Lung microvascular endothelial cell (primary cell): ENCODE measurements around the gene CENPU. TPM values are rescaled to one million over a fixed set of nuclear protein-coding genes. Genes with fewer than 3 reads are reported as not detected.
A peak's percentile ranks its signal among the peaks of the same experiment; 100 is the strongest.
"Not testable (repeated sequence)": the region's sequence is repeated elsewhere in the genome, so short reads cannot be mapped to it uniquely, and the experiment has no call there.

Experiments
- DNase-seq, 2 donors: peaks; one replicate each; pipeline versions ENCODE4 v3.0.0 to v3.0.0-alpha.2; 2010; ENCODE audit warnings: low read depth in 2 of 2
- total RNA-seq: library from RNA; depleted of rRNA; stranded (reverse); fragments of >200 nt; gene quantifications from 2 replicates; pipeline ENCODE4 v1.2.1, GENCODE V29; 2014

The CENPU gene
- total RNA-seq, 1 donor from 2014 or later: 2.4 TPM

DNA sequence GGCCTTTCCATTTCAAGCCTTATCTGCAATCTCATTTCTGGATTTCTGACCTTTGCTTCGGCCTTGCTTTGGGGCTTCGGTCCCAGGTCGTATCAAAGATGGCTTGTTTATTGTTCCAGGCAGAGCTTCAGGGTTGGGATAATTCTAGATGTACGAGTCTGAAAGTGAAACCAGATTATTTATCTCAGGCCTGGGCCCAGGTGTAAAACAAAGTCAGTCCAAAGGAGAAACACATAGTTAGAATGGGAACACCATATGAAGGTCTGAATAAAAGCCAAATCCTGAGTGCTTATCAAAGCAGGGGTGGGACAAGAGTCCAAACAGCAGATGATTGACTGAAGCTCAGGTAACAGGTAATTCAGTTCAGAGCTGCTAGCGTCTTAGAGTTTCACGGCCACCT is 67.2 kb downstream of the CENPU start:
- DNase-seq: no peak

DNA sequence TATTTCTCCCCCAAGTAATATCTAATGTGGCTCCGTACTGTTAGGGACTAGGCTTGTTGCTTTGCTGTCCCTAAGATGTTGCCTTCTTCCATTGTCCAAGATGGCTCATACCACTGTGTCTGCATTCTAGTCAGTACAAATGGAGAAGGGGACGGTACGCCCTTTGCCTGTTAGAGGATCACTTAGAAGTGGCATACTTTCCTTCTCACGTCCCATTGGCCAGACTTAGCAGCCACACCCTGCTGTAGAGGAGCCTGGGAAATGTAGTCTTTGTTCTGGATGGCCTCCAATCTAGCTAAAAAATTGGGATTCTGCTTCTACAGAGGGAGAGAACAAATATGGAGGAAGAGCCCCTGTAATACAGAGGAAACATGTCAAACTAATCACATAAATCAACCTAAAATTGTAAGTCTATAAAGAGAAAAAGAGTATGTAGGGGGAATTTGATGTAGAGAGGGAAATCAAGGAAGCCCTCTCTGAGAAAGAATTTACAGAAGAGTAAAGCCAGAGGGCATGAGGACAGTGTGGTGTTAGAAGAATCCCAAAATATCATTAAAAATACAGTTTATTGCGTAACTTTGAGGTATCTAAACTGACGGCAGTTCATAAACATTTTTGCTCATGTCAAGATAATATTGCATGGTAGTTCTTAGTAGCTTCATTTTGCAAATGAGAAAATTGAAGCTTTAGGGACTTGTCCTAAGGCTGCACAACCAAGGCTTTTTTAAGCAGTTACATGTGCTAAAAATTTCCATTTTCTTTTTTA is 69.3 kb downstream of the CENPU start:
- DNase-seq: no peak

DNA sequence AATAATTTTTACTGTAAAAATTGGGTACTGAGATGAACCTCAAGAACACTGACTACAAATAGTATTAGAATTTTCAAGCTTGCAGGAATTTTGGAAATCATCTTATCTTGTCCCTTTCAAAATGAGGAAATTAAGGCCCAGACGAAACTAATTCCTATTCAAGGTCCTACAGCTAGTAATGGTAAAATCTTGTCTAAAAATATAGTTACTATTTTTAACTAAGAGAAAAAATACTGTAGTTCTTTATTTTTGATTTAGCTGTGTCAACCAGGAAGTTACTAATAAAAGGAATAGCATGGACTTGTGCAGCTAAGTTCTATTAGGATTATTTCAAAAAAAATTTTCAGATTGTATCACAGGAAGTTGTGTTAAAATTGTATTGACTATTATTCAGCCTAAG is 71.7 kb downstream of the CENPU start:
- DNase-seq: no peak

DNA sequence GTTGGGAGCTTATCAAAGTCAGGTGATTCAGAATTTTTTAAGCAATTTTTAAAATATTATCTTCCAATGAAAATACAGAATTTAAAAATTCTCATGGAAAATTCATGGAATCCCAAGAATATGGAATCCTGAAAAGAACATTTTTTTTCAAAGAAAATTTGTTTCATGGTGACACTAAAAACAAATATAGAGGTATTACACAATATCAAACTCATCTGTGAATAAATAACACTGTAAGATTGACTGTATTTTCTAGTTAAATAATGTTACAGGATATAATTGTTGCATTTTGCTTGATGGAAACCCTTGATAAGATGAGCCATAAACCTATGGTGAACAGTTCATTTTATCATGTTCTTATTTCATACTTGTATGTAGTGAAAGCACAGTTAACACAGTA is 72.9 kb downstream of the CENPU start:
- no peak for DNase-seq

DNA sequence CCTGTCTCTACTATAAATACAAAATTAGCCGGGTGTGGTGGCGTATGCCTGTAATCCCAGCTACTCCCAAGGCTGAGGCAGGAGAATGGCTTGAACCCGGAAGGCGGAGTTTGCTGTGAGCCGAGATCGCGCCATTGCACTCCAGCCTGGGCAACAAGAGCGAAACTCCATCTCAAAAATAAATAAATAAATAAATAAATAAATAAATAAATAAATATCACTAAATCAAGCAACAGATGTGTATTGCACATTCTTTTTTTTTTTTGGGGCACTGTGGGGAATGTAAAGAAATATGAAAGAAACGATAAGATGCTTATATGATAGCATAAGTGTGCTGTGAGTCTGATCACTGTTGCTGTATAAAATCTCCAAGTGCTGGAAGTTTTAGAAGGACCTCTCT is 76.1 kb downstream of the CENPU start:
- DNase-seq: not testable (repeated sequence)

DNA sequence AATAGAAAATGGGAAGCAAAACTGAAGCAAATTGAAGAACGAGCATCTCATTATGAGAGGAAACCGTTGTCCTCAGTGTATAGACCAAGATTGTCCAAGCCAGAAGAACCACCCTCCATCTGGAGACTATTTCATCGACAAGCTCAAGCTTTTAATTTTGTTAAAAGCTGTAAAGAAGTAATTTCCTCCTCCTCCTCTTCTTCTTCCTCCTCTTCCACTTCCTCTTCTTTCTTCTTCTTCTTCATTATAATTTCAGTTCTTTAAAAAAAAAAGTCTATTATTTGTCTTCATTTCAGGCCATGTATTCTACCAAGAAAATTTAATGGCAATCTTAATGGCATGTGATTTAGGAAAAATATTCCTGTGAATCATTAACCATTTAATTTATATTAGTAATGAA is 76.8 kb downstream of the CENPU start:
- DNase-seq: no peak

DNA sequence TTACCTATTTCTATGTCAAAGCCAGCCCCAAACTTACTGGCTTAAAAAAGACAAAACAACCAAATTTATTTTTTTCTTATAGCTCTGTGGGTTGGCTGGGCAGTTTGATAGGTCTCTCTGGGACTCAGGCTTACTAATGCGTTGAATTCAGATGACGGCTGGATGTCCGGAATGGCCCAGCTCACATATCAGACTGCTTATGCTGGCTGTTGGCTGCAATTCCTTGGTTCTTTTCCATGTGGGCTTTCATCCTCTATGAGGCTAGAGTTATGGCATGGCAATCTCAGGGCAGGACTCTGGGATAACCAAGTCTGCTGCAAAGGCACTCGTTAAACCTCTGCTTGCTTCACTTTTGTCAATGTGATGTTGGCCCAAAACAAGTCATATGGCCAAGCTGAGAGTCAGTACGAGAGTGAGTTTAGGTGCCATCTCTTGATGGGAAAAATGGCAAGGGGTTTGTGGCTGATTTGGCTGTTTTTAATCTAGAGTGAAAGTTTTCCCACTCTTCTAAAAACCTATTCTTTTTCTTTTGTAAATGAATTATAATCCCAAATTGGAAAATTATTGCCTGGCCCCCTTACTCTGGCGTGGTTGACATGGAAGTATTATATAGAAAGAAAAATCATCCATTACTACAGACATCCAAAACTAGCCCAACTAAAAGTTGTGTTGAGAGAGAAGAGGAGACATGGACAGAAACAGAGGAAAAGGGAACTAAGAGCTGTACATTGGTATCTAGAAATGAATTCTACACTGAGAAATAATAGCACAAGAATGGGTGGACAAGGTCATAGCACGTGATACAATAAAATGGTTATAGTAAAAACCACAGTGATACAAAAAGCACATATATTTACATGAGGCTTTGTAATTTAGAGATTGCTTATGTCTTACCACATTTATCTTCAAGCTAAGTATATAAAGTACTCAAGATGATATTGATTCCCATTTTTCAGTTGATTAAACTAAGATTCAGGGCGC is 77.7 kb downstream of the CENPU start:
- no peak for DNase-seq

DNA sequence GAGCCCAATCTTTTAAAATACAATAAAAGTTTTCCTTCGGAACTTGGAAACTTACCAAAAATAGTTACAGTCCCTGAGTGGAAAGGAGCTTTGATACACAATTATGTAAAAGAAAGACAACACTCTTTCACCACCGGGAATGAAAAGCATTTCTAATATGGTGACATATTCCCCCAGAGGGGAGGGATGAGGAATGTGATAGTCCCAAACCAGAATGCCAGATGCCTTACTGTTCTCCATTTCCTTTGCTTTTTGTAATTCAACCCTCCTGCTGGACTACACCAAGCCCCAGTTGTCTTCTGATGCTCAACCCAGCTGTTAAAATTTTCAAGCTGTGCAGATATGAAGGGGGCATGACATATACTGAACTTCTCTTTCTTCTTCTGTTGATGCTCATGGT is 80.2 kb downstream of the CENPU start:
- no peak for DNase-seq

DNA sequence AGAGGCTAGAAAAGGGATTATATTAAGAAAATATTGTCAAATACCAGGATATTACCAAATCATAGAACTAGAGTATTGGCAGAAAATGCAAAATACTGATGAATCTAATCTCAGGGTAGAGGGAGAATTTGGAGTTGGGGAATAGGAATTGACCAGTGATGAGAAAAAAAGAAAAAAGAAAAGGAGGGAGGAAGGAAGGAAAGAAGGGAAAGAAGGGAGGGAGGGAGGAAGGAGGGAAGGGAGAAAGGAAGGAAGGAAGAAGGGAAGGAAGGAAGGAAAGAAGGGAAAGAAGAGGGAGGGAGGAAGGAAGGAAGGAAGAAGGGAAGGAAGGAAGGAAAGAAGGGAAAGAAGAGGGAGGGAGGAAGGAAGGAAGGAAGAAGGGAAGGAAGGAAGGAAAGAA is 81.2 kb downstream of the CENPU start:
- DNase-seq: not testable (repeated sequence)

DNA sequence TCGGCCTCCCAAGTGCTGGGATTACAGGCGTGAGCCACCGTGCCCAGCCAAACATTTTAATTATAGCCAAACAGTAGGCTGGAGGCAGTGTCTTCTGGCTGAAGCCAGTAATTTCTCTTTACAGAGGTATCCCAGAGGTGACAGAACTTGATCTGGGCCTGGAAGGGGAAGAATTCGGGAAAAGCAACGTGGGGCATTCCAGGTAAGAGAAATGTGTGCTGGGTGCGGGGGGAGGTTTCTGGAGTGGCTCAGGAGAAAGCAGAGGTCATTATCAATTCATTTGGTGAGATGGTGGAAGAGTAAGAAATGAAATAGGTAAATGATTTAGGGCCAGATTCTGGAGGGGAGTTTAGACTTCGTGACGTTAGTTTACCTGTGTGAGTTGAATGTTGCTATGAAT is 82.0 kb downstream of the CENPU start:
- DNase-seq: no peak

DNA sequence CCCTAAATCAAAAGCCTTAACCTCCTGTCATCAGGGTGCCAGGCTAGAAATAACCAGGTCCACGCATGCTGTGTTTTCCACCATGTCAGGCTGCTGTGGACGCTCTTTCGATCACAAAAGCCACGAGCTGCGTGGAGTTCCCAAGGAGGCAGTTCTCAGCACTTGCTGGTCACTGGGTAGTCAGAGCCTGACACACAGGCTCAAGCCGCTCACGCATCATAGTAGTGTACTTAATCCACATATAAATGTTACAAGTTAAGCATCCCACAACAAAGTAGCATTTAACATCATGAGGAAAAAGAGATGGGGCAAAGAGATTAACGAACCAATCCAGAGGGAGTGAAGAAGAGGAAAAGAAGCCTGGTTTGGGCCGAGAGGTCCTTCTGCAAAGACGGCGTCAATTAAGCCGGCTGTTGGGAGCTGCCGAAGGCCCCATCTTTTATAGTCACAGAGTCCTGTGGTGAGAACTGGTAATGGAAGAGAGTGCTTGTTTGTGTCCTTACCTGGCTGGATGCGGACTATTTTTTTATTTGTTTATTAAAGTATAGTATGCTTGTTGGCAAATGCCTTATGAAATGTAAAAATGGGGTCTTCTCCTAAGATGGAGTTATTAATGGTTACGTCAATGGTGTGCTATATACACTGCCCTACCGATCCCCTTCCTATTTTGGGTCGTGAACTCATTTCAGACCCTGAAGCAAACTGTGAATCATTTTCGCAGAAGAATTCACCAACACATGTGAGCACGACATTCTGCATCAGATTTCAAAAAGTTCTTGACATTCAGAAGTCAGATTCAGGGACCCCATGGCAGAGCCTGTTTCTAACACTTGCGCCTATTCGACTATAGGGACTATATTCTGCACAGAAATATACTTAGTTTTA is 83.7 kb downstream of the CENPU start:
- DNase-seq: peak; percentile 47 to 70

DNA sequence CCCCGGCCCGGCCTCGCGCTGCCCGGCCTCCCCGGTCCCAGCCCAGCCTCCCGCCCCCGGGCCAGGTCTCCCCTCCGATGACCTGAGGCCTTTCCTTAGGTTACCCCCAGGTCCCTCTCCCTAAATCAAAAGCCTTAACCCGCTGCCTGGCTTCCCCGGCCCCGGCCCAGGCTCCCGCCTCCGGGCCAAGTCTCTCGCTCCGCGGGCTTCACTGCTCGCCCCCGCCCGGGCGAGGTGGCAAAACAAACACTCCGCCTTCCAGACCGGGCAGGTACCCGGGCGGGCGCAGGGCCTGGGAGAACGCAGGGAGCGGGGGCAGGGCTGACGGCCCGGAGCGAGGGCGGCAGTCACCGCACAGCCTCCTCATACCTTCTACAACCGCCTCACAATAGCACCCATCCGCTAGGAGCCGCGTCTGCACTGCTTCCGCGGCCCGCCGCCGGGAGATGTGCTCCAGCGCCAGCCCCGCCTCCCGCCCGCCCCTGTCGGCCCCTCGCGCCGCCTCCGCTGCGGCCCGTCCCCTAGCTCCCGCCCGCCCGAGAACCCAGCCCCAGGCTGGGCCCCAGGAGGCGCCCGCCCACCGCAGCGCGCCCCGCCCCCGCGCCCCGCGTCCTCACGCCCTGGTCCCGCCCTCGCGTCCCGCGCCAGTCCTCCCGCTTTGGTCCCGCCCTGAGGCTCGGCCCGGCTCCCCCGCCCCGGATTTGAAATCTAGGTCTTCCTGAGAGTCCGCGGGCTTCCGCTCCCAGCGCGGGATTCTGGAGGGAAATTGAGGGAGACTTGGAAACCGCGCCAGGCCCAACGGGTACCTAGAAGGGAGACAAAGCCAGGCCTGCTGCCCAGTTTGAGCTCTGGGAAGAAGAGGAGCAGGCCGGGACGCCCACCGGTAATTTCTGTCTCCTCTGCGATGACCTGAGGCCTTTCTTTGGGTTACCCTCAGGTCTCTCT is 84.6 kb downstream of the CENPU start, which contains the start of the genes CASP3 and PRIMPOL:
Gene CASP3, minus strand, starts transcription at position 422 of the 945 bp plus-strand sequence. CDS start 10,994 bp downstream, outside the sequence.
Gene PRIMPOL, plus strand, starts transcription at position 713 of the 945 bp plus-strand sequence. CDS start 7,403 bp downstream, outside the sequence.
- DNase-seq: peak; percentile 96 to 97

DNA sequence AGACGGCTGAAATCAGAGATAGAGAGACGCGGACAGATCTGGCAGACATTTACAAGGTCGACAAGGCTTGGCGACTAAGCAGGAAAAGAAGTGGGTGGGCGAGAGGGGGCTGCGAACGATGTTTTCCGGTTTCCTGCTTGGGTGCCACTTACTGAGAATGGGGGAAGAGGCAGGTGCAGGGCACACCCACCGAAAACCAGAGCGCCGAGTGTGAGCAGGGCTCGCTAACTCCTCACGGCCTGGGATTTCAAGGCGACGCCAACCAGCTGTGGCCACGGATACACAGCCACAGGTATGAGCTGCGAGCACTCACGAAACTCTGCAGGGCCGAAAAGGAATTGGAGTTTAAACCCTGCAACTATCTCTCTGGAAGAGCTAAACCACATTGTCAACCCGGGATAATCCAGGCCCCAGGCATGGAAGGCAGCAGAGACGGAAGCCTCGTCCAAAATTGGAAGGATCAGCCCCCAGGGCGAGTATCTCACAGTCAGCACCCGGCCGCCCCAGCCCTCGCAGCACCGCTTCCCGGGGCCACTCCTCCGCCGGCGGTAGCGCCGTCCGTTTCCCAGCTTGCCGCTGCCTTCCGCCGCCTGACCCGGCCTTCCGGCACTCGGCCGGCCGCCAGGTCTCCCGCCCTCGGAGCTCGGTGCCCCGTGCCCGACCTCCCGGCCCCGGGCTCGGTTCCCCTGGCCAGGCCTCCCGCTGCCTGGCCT is 85.4 kb downstream of the CENPU start:
- peak; percentile 70 to 74 for DNase-seq

DNA sequence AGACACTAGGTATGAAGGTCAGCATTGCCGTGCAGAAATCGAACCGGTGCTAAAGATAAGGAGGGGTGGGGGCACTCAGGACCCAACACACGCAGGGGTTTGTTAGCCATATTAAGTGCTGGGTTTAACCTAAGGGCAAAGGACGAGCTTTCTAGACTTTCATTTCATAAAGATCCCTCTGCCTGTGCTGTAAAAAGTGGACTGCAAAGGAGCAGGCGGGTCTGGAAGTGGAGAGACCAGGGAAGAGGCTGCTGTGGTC is 85.9 kb downstream of the CENPU start:
- no peak for DNase-seq

DNA sequence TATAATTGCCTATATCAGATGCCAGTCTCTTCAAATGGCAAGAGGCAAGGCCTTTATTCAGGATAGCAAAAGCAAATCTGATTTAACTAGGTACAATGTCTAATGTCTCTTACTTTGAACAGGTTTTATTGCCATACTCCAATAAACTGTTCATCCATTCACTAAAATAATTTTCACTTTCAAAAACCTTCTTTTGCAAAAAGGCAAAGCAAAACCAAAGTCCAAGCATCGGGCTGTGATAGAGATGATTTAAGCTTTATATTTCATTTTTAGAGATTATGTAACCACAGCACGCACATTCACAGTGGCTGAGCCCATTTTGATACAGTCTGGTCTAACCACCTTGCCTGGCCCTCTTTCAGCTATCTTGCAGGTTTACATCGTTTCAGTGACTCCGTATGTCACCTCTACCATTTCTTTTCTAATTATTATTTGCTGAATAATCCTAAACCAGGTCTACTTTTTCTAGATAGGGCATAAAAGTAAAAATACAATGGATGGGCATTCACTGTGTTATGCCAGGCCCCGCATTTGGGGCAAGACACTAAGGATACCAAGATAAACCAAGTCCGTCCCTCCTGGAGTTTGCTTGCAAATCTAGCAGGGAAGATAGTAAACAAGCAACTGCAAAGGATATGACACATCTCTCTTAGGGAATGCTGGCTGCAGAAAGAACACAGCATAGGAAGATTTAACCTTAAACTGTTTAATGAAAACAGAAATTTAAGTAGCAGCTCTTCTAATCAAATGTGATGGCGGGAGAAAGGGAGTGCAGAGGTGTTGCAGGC is 86.4 kb downstream of the CENPU start:
- peak in 1 of 2 donors; percentile 63 for DNase-seq

DNA sequence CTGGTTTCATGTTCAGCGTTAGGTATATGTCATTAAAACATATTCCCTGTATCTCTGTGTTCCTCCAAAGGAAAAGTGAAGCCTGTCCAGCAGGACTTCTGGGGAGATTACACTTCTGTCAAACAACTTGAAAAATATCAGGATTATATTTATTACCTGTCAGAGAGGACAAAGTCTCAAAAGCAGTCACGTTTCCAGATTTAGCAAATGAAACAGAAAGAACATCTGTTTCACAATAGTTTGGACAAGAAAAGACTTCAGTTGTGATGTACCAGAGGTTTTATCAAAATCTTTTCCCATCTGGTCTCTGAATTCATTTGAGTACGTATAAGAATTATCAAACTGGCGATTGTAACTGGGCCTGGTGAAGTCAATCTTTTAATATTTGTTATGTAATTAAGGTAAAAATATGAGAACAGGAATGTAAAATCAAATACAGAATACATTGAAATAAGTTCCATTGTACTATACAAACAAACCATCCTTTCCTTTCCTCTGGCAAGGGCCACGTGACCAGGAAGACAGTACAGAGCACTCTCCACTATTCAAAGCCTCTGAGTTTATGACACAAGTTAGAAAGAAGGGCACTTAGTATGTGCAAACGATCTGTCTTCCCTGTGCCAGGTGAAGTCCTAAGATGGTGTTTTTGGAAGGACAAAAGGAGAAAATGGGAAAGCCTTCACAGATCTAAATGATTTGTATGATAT is 87.8 kb downstream of the CENPU start:
- peak; percentile 37 to 50 for DNase-seq

DNA sequence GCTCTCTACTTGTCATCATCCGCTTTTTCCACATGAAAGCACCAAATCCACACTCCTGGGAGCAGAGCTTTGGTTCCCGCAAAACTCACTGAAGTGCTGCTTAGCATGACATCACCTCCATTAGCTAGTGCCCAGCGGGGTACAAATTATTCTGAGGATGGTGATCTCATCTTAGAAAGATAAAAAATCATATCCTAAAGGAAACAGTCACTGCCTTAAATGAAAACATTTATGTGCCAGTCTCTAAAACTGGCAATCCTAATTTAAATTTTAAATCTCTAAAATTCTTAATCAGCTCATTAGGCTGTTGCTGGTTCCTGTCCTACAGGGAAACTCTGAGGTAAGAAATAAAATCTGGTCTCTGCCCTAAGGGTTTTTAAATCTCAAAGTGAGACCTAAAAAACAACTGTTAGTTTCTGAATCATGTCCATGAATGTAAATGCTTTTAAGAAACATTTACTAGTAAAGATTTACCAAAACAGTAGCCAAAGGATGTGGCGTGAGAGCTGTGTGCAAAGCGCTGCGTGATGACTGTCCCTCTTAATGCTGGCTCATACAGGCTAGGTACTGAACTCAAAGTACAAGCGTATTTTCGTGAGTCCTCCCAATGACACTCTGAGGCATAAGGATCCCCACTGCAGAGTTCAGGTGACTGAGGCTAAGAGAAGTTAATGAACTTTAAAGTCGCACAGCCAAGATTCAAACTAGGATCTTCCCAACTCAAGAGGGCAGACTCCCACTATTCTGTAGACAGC is 89.2 kb downstream of the CENPU start:
- peak in 1 of 2 donors; percentile 41 for DNase-seq
